ENCODE data around the gene RABGAP1L. TPM values are rescaled to one million over a fixed set of nuclear protein-coding genes. Genes with fewer than 3 reads are reported as not detected.

Gene RABGAP1L
- total and polyA plus RNA-seq, 2 of the 4 experiments (the other 2 are of a cell fraction), result 7.9 to 26.7 TPM

- no peak overlapping the region for H4K5ac ChIP-seq (ENCODE audit: low read depth, low read length)
- no CpG with 5 or more reads among the region's 3 CpGs for WGBS, 2 experiments (ENCODE audit: extremely low coverage in 2 of 2, insufficient read length in 1 of 2)
These were observed 776.8 kb downstream of the RABGAP1L start for GRCh38 chr1:174935961-174936727.

More at GRCh38 chr1:174935961-174936727, 776.8 kb downstream of the RABGAP1L start:
- BruUV-seq (replicated peaks), result no TSS peak
- Histone ChIP-seq H2BK15ac (ENCODE audit: low read depth, low read length) (no peak overlapping the region), H3K36me3 (ENCODE audit: control insufficient read depth, insufficient read depth, low read length) (no peaks in the 10 kb centered on the region), H2BK120ac (ENCODE audit: low read depth, low read length) (no peak overlapping the region), H4K20me1 (ENCODE audit: insufficient read depth, low read length) (no peaks in the 10 kb centered on the region), H3K18ac (ENCODE audit: low read depth, low read length) (no peak overlapping the region), H2AFZ (replicated peaks; ENCODE audit: low read length, poor library complexity) (no peak overlapping the region), H3K9ac (ENCODE audit: low read depth, low read length) (no peak overlapping the region), H3K79me1 (ENCODE audit: low read depth in 1 of 2, low read length in 2 of 2) (no peaks in the 10 kb centered on the region), H3K4me1 (ENCODE audit: control insufficient read depth, insufficient read depth, low read length) (no peaks in the 10 kb centered on the region), H2AK5ac (ENCODE audit: low read depth, low read length) (no peak overlapping the region), H4K8ac (ENCODE audit: low read depth in 2 of 2, low read length in 2 of 2) (no peak overlapping the region), H2BK5ac (ENCODE audit: low read depth, low read length, poor library complexity, severe bottlenecking) (no peak overlapping the region), H3K4me3 (ENCODE audit: insufficient read depth, low read depth, low read length) (no peak overlapping the region), H2BK20ac (ENCODE audit: low read depth, low read length) (no peak overlapping the region), H3K27ac (ENCODE audit: insufficient read depth, low read length) (no peak overlapping the region), H3K4me2 (ENCODE audit: low read depth, low read length) (no peak overlapping the region), H3K9me1 (ENCODE audit: insufficient read depth, low read length) (no peaks in the 10 kb centered on the region), H3K23ac (ENCODE audit: low read depth, low read length) (no peak overlapping the region), H3K9me3 (ENCODE audit: control insufficient read depth, insufficient read depth, low read length) (no peaks in the 10 kb centered on the region), H2AK9ac (replicated peaks; ENCODE audit: low read depth, low read length, poor library complexity) (no peak overlapping the region), H4K91ac (ENCODE audit: insufficient read depth, low read depth, low read length) (no peak overlapping the region), H3K14ac (replicated peaks; ENCODE audit: low read depth, low read length) (no peak overlapping the region), H3K4ac (ENCODE audit: low read depth, low read length) (no peak overlapping the region), H3K27me3 (ENCODE audit: control insufficient read depth, insufficient read depth, low read length) (no peaks in the 10 kb centered on the region), H3K56ac (ENCODE audit: extremely low read depth, insufficient read depth, low read length) (no peak overlapping the region)
- dilution Hi-C loops (cut with HindIII; ENCODE audit: low sequenced_read_pairs, unreplicated experiment), result no loop called here
- no peak for DNase-seq
- ATAC-seq (ENCODE audit: low read depth), result no peak
- in situ Hi-C loops (cut with MboI; ENCODE audit: low sequenced_read_pairs), result no loop called here
- TF ChIP-seq MAZ (IDR thresholded peaks at IDR 0.05; ENCODE audit: borderline replicate concordance, low read depth, low read length) (no peak), CHD1 (IDR thresholded peaks at IDR 0.05; ENCODE audit: low read depth, low read length) (no peak), BHLHE40 (IDR thresholded peaks at IDR 0.05; ENCODE audit: low read depth, low read length) (no peak), FOS (IDR thresholded peaks at IDR 0.05; ENCODE audit: low read depth, low read length) (no peak), RAD21 (IDR thresholded peaks at IDR 0.05; ENCODE audit: low read length) (no peak), RCOR1 (IDR thresholded peaks at IDR 0.05; ENCODE audit: insufficient replicate concordance, low read length) (no peak), MAFK (IDR thresholded peaks at IDR 0.05; ENCODE audit: low read depth, low read length) (no peak), NFE2L2 (IDR thresholded peaks at IDR 0.05; ENCODE audit: low read depth, low read length) (no peak)
- CTCF ChIA-PET, result interaction anchor here (0.5 kb wide), 1 partner anchor 435 kb away, joined by 4 read pairs; no protein-coding TSS in a partner anchor
- POLR2A ChIA-PET (ENCODE audit: unreplicated experiment), result no interaction called here
- intact Hi-C loops (cut with micrococcal nuclease), result no loop called here
